ENCODE data around the gene TMEM163.

DNA sequence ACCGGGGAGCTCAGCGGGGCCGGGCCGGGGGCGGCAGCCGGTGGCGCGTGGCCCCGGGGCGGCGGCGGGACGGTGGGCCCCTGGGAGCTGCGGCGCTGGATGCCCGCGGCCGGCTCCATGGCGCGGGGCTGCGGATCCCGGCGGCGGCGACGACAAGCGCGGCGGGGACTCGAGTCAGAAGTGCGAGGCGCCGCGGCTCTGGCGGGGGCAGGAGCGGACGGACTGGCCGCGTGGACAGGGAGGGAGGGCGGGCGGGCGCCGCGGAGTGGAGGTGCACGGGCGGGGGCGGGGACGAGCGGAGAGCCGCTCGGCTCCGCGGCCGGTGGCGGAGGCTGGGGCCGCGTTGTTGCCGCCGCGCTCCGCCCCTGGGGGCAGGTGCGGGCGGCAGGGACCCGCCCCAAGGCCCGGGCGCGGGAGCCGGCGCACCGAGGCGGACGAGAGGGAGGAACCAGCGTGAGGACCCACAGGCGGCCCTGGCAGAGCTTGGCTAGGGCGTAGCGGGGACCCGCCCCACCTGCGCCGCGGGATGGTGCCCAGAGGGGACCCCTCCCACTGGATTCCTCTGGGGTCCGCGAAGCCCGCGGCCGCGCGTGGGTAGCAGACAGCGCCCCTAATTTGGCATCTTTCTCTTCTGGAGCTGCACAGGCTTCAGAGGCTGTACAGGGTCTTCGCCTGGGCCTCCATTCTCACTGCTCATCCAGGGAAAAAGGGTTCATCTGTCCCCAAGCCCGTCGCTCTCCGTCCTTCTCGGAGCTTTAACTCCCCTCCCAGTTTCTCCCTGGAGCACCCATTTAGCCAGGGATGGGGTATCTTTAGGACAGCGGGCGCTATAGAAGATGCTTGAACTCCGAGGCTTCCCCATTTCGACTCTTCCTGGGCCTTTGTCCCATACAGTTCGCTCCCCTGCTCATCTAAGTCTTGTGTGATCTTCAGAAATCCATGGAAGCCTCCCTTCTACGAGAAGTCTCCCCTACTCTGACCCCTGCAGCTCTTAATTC is at the start of gene TMEM163:
- no peak for TF ChIP-seq GATA3 (IDR thresholded peaks at IDR 0.05; ENCODE audit: low read depth, low read length)
- TF ChIP-seq GATA2 (IDR thresholded peaks at IDR 0.05; ENCODE audit: low read depth, low read length), result no peak
